GM21423 (cell line): ENCODE results near the gene SLC16A4.

ENCODE experiments used
- ATAC-seq: cut with Tn5 transposase; IDR thresholded peaks from one replicate; pipeline ENCODE4 v1.9.1; 2021; ENCODE audit warnings: mild to moderate bottlenecking, moderate library complexity; ENCODE audit not compliant: unreplicated experiment

The SLC16A4 gene

GRCh38 chr1:110361856-110362255 lies 29.0 kb downstream of the SLC16A4 start:
- no peak for ATAC-seq

- no peak for ATAC-seq
Observed at GRCh38 chr1:110360431-110360830, 30.4 kb downstream of the SLC16A4 start.

- no peak for ATAC-seq
Observed at GRCh38 chr1:110356379-110356778, 34.4 kb downstream of the SLC16A4 start.

GRCh38 chr1:110355321-110355720 lies 35.5 kb downstream of the SLC16A4 start:
- no peak for ATAC-seq

- ATAC-seq = no peak
Observed at GRCh38 chr1:110350360-110350759, 40.5 kb downstream of the SLC16A4 start.

- ATAC-seq = no peak
Observed at GRCh38 chr1:110348771-110349170, 42.1 kb downstream of the SLC16A4 start.

GRCh38 chr1:110348050-110348449 lies 42.8 kb downstream of the SLC16A4 start:
- ATAC-seq = no peak

- no peak for ATAC-seq
Observed at GRCh38 chr1:110347182-110347893, 43.5 kb downstream of the SLC16A4 start.

- no peak for ATAC-seq
Observed at GRCh38 chr1:110346690-110347089, 44.1 kb downstream of the SLC16A4 start.

GRCh38 chr1:110345480-110345879 lies 45.3 kb downstream of the SLC16A4 start:
- ATAC-seq = no peak

GRCh38 chr1:110344152-110344551 lies 46.7 kb downstream of the SLC16A4 start:
- no peak for ATAC-seq

GRCh38 chr1:110343249-110343648 lies 47.6 kb downstream of the SLC16A4 start:
- ATAC-seq = no peak

GRCh38 chr1:110341872-110342331 lies 48.9 kb downstream of the SLC16A4 start:
- no peak for ATAC-seq

GRCh38 chr1:110341146-110341871 lies 49.5 kb downstream of the SLC16A4 start:
- no peak for ATAC-seq

GRCh38 chr1:110340207-110340468 lies 50.7 kb downstream of the SLC16A4 start:
- no peak for ATAC-seq

GRCh38 chr1:110339407-110340206 lies 51.2 kb downstream of the SLC16A4 start:
- ATAC-seq = no peak

- peak; percentile 69 for ATAC-seq
Observed at GRCh38 chr1:110338886-110339406, 51.9 kb downstream of the SLC16A4 start, which contains the start of gene RBM15. RBM15 (plus strand) TSS chr1:110339377; CDS start chr1:110339406, 29 bp downstream.

- ATAC-seq = peak; percentile 65
Observed at GRCh38 chr1:110338309-110338885, 52.4 kb downstream of the SLC16A4 start.

GRCh38 chr1:110337704-110338308 lies 53.0 kb downstream of the SLC16A4 start:
- ATAC-seq = no peak

- no peak for ATAC-seq
Observed at GRCh38 chr1:110336300-110337039, 54.4 kb downstream of the SLC16A4 start.
